Hepatocyte (in vitro differentiated cells): ENCODE data around the gene CDC42BPG. TPM values are rescaled to one million over a fixed set of nuclear protein-coding genes. Genes with fewer than 3 reads are reported as not detected.

Experiments used
- DNase-seq: peaks from one replicate; pipeline ENCODE4 v3.0.0-alpha.2; 2016; ENCODE audit warnings: low spot score
- H2AFZ ChIP-seq: fragments of 200-600 bp; sonication (generic); 2 replicates; pipeline ENCODE4 v1.6.0; 2016; ENCODE audit warnings: antibody characterized with exemption, mild to moderate bottlenecking
- H3K27ac ChIP-seq: fragments of 200-600 bp; sonication (generic); 2 replicates; pipeline ENCODE4 v1.5.1; 2016; ENCODE audit warnings: mild to moderate bottlenecking
- H3K27me3 ChIP-seq: fragments of 200-600 bp; sonication (generic); 2 replicates; pipeline ENCODE4 v1.6.1; 2016
- H3K36me3 ChIP-seq: fragments of 200-600 bp; sonication (generic); replicated peaks from 2 replicates; pipeline ENCODE4 v1.5.1; 2016; ENCODE audit warnings: low read depth; ENCODE audit not compliant: insufficient read depth
- H3K4me1 ChIP-seq: fragments of 200-600 bp; sonication (generic); 2 replicates; pipeline ENCODE4 v1.5.1; 2016; ENCODE audit warnings: mild to moderate bottlenecking, moderate library complexity; ENCODE audit not compliant: insufficient read depth
- H3K4me2 ChIP-seq: fragments of 200-600 bp; sonication (generic); 2 replicates; pipeline ENCODE4 v1.6.0; 2016
- H3K4me3 ChIP-seq: fragments of 200-600 bp; sonication (generic); 2 replicates; pipeline ENCODE4 v1.5.1; 2016; ENCODE audit warnings: mild to moderate bottlenecking
- H3K79me2 ChIP-seq: fragments of 200-600 bp; sonication (generic); 2 replicates; pipeline ENCODE4 v1.6.0; 2017; ENCODE audit warnings: mild to moderate bottlenecking
- H3K9me2 ChIP-seq: fragments of 200-600 bp; sonication (generic); replicated peaks from 2 replicates; pipeline ENCODE4 v1.6.0; 2017; ENCODE audit warnings: mild to moderate bottlenecking; ENCODE audit not compliant: insufficient read depth
- H3K9me3 ChIP-seq: fragments of 200-600 bp; sonication (generic); 2 replicates; pipeline ENCODE4 v1.5.1; 2016; ENCODE audit warnings: low read depth, mild to moderate bottlenecking
- H4K20me1 ChIP-seq: fragments of 200-600 bp; sonication (generic); 2 replicates; pipeline ENCODE4 v1.6.0; 2016; ENCODE audit warnings: mild to moderate bottlenecking; ENCODE audit not compliant: insufficient read depth, poor library complexity, severe bottlenecking
- EZH2 ChIP-seq: fragments of 200-600 bp; sonication (generic); IDR thresholded peaks from 2 replicates; pipeline ENCODE4 v1.6.1; 2016; ENCODE audit warnings: antibody characterized with exemption, mild to moderate bottlenecking, borderline replicate concordance
- EZH2phosphoT487 ChIP-seq: fragments of 200-600 bp; sonication (generic); IDR thresholded peaks from one replicate; pipeline ENCODE4 v1.6.1; 2018; ENCODE audit warnings: antibody characterized with exemption, mild to moderate bottlenecking, low read depth, moderate library complexity; ENCODE audit not compliant: unreplicated experiment, severe bottlenecking
- WGBS: methylation state at CpG from one replicate; pipeline ENCODE4 v1.1.6; 2016; ENCODE audit warnings: low lambda C conversion rate; ENCODE audit errors: missing lambda C conversion rate; 5-methylcytosine and 5-hydroxymethylcytosine counted together
- polyA plus RNA-seq: library from polyadenylated mRNA; unstranded; fragments of >200 nt; fragmentation: Nextera tagmentation; extraction: Ambion mirVana; gene quantifications from 2 replicates; pipeline ENCODE4 v1.2.1, GENCODE V29; 2016
- total RNA-seq: library from RNA; depleted of rRNA; stranded (reverse); fragments of >200 nt; gene quantifications from 2 replicates; pipeline ENCODE4 v1.2.3, GENCODE V29; 2014
- TF ChIP-seq, protein P1 (sequence below): fragments of 200-600 bp; sonication (generic); IDR thresholded peaks from 2 replicates; pipeline ENCODE4 v1.5.1; 2016; ENCODE audit warnings: antibody characterized with exemption, mild to moderate bottlenecking; ENCODE audit not compliant: poor library complexity

Gene CDC42BPG
- total and polyA plus RNA-seq, 2 experiments from 2014 or later, result 3.1 to 8.4 TPM

DNA sequence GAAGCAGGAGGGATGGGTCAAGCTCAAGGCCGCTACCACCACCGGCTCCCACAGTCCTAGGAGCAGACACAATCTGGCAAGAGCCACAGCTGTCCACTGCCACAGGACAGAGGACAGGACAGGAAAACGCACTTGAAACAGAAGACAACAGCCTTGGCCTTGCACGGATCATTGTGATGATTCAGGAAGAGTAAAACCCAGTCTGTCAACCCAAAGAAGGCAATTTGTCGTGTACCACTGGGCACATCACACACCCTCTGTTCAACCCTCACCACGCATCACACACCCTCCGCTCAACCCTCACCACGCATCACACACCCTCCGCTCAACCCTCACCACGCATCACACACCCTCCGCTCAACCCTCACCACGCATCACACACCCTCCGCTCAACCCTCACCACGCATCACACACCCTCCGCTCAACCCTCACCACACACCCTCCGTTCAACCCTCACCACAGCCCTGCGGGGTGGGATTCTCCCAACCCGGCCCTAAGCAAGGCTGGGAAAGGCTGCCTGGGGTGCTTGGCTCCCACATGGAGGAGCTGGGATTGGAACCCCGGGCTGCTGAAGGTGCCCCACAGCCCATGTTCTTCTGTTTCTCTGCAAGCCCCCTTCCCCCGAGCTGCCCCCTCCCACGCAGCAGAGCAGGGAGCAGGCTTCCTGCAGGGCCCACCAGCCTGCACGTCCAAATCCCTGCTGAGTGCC lies 11.3 kb upstream of the CDC42BPG start:
- Histone ChIP-seq H3K36me3 (no peaks in the 10 kb centered on the region), H3K27ac (peak overlapping the region; percentile 93), H3K4me1 (peaks cover 30% of the 10 kb centered on the region), H3K27me3 (no peaks in the 10 kb centered on the region), H3K4me3 (no peak overlapping the region), H2AFZ (no peak overlapping the region), H4K20me1 (no peaks in the 10 kb centered on the region), H3K9me2 (no peaks in the 10 kb centered on the region), H3K9me3 (no peaks in the 10 kb centered on the region), H3K79me2 (peaks cover 40% of the 10 kb centered on the region), H3K4me2 (peak overlapping the region; percentile 52)
- WGBS, result 90% methylated on average over 18 of the region's 22 CpGs
- no peak for TF ChIP-seq EZH2phosphoT487
- no peak for TF ChIP-seq EZH2
- TF ChIP-seq, protein P1, sequence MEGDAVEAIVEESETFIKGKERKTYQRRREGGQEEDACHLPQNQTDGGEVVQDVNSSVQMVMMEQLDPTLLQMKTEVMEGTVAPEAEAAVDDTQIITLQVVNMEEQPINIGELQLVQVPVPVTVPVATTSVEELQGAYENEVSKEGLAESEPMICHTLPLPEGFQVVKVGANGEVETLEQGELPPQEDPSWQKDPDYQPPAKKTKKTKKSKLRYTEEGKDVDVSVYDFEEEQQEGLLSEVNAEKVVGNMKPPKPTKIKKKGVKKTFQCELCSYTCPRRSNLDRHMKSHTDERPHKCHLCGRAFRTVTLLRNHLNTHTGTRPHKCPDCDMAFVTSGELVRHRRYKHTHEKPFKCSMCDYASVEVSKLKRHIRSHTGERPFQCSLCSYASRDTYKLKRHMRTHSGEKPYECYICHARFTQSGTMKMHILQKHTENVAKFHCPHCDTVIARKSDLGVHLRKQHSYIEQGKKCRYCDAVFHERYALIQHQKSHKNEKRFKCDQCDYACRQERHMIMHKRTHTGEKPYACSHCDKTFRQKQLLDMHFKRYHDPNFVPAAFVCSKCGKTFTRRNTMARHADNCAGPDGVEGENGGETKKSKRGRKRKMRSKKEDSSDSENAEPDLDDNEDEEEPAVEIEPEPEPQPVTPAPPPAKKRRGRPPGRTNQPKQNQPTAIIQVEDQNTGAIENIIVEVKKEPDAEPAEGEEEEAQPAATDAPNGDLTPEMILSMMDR, result no peak
- no peak for DNase-seq

DNA sequence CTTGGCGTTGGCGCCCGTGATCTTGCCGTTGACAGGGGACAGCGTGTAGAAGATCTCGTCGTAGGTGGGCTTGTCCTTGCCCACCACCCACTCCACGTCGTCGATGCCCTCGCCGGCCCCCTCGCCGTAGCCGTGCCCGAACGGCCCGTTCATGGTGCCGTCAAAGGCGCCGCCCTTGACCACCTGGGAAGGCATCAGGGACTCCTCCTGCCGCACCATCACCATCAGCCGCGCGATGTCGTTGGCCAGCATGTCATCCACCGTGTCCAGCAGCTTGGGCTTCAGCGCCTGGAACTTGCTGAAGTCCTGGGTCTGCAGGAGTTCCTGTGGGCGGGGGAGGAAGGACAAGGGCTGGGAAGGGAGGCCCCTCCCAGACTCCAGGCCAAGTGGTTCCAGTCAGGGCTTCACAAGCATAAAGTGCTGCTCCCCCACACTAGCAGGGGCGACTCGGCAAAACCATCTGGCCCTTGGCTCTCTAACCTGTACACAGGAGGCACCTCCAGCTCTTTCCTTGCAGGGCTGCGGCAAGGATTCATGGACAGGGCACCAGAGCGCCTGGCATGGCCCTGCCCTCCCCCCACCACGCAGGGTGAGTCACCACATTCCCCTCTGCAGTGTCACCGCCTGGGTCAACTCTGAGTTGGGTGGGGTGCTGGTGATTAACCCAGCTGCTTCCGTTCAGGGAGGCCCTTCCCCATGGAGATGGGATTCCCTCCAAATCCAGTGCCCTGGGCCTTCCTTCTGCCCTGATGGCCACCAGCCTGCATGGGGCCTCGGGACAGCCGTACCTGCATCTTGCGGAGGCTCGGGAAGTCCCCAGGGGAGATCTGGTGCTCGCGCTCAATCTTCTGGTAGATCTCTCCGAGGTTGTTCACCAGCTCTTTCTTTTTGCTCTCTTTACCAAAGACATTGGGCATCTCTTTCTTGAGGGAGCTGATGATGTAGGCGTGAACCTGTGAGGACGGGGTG lies 10.4 kb upstream of the CDC42BPG start:
- H3K4me3 ChIP-seq, result no peak overlapping the region
- H3K27me3 ChIP-seq, result no peaks in the 10 kb centered on the region
- H3K79me2 ChIP-seq, result peaks cover 31% of the 10 kb centered on the region
- peaks cover 30% of the 10 kb centered on the region for H3K4me1 ChIP-seq
- H3K4me2 ChIP-seq, result peak overlapping the region; percentile 52
- 84% methylated on average over 45 of the region's 45 CpGs for WGBS
- TF ChIP-seq, protein P1, result no peak
- no peak for TF ChIP-seq EZH2phosphoT487
- no peak for TF ChIP-seq EZH2
- H2AFZ ChIP-seq, result no peak overlapping the region
- H4K20me1 ChIP-seq, result no peaks in the 10 kb centered on the region
- peak overlapping the region; percentile 93 for H3K27ac ChIP-seq
- H3K9me2 ChIP-seq, result no peaks in the 10 kb centered on the region
- peak; percentile 81 for DNase-seq
- no peaks in the 10 kb centered on the region for H3K36me3 ChIP-seq
- no peaks in the 10 kb centered on the region for H3K9me3 ChIP-seq

DNA sequence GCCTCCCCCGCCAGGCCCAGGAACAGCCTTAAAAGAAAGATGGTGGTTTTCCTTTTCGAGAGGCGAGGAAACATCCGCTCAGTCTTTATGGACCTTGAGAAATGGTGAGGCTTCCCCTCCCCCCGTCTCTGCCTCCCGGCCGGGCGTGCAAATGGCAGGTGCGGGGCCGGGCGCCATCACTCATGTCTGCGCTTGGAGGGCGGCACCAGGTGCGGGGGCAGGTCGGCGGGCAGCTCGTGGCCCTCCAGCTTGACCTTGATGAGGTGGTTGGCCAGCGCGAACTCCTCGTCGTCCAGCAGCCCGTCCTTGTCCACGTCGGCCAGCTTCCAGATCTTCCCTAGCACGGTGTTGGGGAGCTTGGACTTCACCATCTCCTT lies 9.7 kb upstream of the CDC42BPG start:
- H3K4me2 ChIP-seq, result no peak overlapping the region
- TF ChIP-seq EZH2phosphoT487 (no peak), EZH2 (no peak)
- TF ChIP-seq, protein P1, result no peak
- WGBS, result 97% methylated on average over 25 of the region's 25 CpGs
- peak overlapping the region; percentile 93 for H3K27ac ChIP-seq
- no peak overlapping the region for H2AFZ ChIP-seq
- H3K9me2 ChIP-seq, result no peaks in the 10 kb centered on the region
- no peaks in the 10 kb centered on the region for H3K27me3 ChIP-seq
- no peak for DNase-seq
- H3K9me3 ChIP-seq, result no peaks in the 10 kb centered on the region
- no peaks in the 10 kb centered on the region for H4K20me1 ChIP-seq
- no peaks in the 10 kb centered on the region for H3K36me3 ChIP-seq
- no peak overlapping the region for H3K4me3 ChIP-seq
- peaks cover 30% of the 10 kb centered on the region for H3K4me1 ChIP-seq
- H3K79me2 ChIP-seq, result peaks cover 24% of the 10 kb centered on the region
